Activated CD8-positive, alpha-beta memory T cell treated with anti-CD3 and anti-CD28 coated beads, Interleukin-2, amount 50 U/mL, for 1 hour (primary cell): ENCODE data around the gene OR5A2.
"Not testable (repeated sequence)": the region's sequence is repeated elsewhere in the genome, so short reads cannot be mapped to it uniquely, and the experiment has no call there.

ENCODE experiments used
- DNase-seq: peaks from one replicate; pipeline ENCODE4 v3.0.0-alpha.2; 2020; ENCODE audit errors: extremely low read depth

Gene OR5A2, protein sequence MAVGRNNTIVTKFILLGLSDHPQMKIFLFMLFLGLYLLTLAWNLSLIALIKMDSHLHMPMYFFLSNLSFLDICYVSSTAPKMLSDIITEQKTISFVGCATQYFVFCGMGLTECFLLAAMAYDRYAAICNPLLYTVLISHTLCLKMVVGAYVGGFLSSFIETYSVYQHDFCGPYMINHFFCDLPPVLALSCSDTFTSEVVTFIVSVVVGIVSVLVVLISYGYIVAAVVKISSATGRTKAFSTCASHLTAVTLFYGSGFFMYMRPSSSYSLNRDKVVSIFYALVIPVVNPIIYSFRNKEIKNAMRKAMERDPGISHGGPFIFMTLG

DNA sequence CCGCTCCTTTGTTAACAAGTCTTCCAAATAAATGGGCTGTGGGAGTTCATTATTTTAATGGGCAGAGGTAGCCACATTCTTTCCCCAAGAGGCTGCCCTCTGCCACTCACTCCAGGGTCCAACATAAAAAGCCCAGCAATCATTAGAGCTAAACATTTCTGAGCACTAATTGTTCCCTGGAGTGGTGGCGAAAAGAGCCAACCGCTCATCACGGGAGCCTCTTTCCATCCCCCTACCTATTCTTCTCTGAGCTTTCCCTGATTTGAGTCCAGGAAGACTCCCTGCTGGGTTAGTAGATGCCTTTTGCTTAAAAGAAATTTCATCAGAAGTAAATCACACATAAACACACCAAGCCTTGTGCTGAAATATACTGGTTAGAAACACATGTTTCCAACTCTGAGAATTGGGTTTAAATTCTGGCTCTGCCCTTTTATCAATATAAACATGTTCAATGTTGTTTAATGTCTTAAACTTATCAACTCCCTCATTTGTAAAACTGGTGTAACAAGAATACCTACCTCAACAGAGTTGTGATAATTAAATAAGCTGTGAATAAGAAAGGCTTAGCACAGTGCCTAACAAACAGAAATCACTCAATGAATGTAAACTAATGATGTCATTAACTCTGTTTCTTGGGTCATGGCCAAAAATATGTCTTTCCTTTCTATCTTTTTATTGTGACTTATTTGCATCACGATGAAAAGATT is at the start of gene OR5A2:
Gene OR5A2, minus strand, starts transcription at position 53 of the 707 bp plus-strand sequence. CDS start 3,460 bp downstream, outside the sequence.
- no peak for DNase-seq

DNA sequence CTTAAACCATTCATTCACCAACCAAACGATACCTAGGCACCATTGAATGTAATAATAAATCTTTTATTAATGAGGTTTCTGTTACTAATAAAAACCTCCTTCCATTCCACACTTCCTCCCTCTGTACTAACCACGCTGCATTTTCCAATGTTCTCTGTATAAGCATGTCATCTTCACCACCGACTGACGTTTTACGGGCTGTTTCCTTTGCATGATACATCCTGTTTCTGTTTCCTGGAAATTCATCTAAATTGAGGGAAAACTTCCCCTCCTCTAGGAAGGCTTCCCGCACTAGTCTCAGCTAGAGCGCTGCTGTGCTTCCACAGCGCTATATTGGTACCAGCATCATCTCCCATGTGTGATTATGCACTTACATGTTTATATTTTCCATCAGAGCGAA is 49.0 kb upstream of the OR5A2 start:
- DNase-seq, result no peak

DNA sequence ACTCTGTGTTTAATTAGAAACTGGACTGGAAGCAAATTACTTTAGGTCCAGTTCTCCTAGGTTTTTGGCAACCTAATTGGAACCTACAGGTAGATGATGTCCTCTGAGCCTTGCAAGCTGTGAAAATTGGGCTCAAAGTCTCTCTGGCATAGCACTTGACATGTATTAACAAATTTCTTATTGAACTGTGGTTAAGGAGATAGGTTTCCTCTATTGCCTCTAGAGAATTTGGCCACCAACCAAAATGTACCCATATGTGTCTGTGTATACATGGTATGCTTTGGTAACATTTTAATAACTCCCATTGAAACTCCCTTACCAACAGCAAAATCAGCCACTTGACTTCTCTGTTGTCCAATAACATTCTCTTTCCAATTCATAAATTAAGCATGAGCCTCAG is 46.8 kb upstream of the OR5A2 start, which contains the start of gene OR4D10:
Gene OR4D10, plus strand, starts transcription at position 301 of the 400 bp plus-strand sequence. CDS start 4,115 bp downstream, outside the sequence.
- DNase-seq, result no peak

DNA sequence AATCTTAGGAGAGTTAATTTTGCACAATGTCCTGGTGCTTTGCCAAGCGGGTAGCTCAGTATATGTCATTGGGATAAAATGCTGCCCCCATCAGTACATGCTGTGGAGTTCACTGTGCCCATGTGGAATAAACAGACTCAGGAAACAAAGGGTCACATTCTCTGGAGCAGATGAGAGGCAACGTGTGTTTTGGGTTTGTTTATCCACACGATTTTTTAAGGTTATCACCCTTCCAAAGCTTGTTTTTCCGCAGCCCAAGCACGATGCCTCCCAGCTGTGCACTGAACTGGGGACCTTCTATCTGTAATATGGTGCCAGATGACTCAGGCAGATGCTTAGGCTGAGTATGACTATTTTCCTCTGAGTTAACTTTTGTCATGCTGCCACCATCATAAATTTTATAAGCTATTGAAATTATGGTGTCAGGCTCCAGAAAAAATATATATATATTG is 37.0 kb upstream of the OR5A2 start:
- no peak for DNase-seq

DNA sequence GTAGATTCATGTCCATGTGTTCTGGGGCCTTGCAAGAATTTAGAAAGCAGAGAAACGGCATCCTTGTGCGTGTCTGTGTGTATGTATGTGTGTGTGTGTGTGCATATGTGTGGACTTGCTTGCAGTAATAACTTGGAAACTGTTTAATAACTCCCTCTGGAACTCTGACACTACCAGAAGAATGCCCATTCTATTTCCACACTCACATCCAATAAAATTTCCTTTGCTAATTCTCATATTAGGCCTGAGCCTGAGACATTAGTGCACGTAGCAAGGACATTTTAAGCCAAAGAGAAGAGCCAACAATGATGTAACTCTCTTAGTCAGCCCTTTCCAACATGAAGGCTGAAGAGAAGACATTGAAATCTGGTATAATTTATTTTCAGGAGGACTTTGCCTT is 33.7 kb upstream of the OR5A2 start:
- no peak for DNase-seq

DNA sequence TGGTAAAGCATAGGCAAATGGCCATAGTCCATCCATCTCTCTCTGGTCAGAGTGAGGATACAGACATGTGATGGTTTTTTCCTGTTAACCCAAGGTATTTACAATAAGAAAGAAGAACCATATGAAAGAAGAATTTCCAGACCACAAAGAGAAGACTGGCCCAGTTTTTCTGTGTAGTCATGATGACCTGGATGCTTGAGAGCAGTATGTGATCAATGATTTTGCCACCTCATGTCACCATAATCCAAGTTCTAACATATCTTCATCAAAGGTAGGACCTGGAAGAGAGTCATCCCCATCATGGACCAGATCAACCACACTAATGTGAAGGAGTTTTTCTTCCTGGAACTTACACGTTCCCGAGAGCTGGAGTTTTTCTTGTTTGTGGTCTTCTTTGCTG is 30.4 kb upstream of the OR5A2 start, which contains the start of gene OR4D6:
Gene OR4D6, plus strand, starts transcription at position 301 of the 400 bp plus-strand sequence. Its CDS starts 0 bp downstream, at position 301.
- no peak for DNase-seq

DNA sequence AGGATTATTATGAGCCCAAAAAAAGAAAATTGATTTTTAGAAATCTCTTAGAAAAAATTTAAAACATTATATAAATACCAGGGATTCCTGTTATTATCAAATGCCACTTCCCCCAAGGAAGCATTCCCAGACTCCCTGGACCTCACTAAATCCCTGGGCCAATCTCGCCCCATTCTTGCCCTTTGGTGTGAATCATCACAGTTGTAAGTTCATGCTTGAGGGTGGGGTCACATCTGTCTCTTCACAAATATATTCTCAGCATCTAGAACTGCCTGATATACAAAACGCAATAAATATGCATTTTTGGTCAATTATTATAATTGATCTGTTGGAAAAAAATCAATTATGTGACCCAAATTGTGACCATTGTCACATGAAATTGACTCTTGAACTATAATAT is 22.3 kb upstream of the OR5A2 start:
- DNase-seq, result no peak

DNA sequence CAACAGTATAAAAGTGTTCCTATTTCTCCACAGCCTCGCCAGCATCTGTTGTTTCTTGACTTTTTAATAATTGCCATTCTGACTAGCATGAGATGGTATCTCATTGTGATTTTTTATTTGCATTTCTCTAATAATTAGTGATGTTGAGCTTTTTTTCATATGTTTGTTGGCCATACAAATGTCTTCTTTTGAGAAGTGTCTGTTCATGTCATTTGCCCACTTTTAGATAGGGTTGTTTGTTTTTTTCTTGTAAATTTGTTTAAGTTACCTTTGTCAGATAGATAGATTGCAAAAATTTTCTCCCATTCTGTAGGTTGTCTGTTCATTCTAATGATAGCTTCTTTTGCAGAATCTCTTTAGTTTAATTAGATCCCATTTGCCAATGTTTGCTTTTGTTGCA is 19.4 kb upstream of the OR5A2 start:
- DNase-seq, result not testable (repeated sequence)

DNA sequence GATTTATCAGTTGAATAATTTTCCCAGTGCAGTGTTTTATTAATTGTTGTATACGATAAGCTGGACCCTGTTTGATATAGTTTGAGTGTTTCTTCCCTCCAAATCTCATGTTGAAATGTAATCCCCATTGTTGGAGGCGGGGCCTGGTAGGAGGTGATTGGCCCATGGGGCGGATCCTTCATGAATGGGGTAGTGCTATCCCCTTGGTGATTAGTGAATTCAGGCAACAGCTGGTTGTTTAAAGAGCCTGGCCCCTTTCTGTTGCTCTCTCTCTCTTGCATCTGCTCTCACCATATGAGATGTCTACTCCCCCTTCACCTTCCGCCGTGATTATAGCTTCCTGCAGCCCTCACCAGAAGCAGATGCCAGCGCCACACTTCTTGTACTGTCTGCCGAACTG is 11.6 kb upstream of the OR5A2 start:
- DNase-seq, result no peak

DNA sequence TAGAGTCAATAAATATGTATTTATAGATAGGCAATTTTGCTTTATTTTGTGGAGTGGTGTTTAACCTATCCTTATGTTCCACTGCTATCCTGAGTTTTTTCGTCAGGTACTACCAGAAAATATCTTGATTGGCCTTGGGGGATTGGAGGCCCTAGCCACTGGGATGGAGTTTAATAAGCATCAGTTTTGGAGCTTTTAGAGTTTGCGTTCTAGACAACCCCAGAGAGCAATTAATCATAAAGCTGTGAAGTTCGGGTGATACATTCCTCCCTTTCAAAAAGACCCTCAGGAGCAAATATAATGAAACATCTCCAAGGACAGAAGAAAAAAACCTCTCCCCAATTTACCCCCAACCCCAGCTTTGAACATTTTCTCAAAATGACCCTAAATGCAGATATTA is 10.0 kb upstream of the OR5A2 start, which contains the start of gene OR5A1:
Gene OR5A1, plus strand, starts transcription at position 301 of the 400 bp plus-strand sequence. CDS start 6,700 bp downstream, outside the sequence.
- no peak for DNase-seq

DNA sequence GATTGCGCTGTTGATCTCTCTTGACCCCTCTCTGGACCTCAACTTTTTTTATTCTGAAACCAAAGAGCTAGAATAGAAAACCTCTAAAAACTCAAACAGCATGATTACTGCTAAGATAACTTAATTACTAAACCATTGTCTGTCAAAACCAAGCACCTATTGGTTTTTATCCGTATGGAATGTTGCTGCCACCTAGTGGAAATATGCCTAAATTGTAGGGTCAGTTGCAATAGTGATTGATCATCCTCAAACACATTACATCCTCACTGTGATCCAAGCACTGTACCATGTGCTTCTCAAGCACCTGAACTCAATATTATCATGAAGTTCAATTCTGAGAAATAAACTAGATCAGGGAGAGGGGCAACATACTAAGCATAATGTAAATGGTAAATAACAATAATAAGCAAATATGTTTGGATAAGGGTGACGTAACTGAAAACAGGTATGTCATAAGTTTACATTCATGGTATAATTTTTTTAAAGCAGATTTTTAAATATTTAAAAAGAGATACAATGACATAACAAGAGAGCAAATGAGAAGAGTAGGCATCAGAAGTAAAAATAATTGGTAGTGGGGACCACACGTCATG is 3.8 kb upstream of the OR5A2 start:
- peak; percentile 2 for DNase-seq

DNA sequence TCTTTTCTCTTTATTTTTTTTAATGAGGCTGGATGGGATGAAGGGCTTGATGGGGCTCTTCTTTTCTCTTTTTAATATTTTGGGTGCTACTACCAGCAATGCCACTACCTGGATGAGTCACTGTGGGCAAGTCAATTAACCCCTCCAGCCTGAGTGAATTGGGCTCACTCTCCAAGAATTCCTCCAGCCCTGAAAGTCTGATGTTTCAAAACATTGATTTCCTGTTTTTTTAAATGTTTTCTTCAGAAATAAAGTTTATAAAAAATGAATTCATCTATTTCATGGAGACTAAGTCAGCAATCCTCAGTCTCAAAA is 812 bp upstream of the OR5A2 start:
- DNase-seq, result no peak

DNA sequence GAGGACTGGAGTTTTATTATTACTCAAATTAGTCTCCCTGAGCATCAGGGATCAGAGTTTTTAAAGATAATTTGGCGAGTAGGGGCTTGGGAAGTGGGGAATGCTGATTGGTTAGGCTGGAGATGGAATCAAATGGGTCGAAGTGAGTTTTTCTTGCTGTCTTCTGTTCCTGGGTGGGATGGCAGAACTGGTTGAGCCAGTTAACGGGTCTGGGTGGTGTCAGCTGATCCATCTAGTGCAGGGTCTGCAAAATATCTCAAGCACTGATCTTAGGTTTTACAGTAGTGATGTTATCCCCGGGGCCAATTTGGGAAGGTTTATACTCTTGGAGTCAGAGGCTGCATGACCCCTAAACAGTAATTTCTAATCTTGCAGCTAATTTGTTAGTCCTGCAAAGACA is 1.1 kb downstream of the OR5A2 start:
- no peak for DNase-seq

DNA sequence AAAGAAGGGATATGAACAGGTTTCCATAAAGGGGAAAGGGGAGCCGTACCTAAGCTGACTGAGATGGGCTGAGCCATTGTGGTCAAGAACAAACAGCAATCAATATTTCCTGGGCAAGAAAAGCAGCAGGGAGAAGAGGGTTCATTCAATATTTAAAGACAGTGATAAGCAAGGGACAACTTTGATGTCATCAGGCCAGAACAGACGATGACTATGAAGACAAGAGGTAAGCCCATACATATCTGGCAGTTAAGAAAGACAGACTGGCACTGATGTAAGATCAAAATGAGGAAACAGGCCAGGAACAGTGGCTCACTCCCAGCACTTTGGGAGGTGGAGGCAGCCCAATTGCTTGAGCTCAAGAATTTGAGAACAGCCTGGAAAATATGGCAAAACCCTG is 2.4 kb downstream of the OR5A2 start:
- DNase-seq, result no peak

DNA sequence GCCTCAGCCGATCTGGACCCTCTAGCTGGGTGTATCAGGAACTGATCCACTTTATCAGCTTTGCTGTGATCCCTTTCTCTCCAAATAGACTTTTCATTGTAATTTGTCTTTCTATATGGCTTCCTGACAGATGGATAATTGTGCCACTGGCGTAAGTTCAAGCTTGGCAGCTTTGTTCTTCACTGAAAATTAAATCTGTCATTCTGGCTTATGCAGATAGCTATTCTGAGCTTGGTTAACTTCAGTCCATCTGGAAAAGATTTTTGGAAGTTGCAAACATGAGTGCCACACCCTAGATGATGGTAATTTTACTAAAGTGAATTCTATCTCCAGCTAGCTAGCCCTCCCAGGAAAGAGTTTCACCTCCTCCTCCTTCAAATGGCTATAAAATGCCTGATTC is 8.1 kb downstream of the OR5A2 start:
- no peak for DNase-seq

DNA sequence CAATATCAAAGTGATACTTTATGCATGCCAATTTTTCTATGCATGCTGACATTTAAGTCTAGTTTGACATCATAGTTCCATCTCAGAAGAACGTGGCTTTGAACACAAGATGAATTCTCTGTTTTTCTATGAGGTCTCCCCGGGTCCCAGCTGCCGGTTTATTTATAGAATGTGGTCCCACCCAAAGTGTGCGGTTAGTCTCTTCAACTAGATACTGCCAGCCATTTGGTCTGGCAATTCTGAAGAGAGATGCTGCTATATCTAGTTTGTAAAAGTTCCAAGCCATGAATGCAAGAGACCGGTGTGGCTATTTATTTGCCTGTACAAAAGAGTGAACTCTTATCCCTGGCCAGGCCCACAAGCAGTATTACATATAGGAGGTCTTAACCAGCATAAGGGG is 9.2 kb downstream of the OR5A2 start:
- DNase-seq, result no peak

DNA sequence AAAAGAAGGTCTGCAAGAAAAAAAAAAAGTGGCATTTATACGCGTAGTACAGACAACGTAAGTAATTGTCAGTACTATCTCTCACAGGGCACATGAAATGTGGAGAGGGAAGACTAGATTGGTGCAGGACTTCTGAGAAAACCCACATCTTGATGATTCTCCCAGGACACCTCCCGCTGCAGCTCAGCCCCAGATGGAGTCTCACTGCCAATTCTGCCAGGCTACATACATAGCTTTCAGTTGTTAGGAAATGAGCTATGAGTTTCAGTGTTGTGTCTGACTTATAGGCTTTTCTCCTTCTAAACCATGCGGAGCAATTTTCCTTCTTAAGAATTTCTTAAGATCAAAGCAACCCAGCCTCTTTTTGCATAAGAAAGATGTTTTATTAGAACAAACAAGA is 9.6 kb downstream of the OR5A2 start:
- no peak for DNase-seq

DNA sequence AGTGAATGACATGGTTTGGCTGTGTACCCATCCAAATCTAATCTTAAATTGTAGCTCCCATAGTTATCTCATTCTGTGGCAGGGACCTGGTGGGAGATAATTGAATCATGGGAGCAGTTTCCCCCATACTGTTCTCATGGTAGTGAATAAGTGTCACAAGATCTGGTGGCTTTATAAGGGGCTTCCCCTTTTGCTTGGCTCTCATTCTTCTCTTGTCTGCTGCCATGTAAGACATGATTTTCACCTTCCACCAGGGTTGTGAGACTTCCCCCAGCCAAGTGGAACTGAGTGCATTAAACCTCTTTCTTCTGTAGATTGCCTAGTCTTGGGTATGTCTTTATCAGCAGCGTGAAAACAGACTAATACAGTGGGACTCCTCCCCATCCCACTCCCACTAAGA is 11.1 kb downstream of the OR5A2 start:
- DNase-seq, result no peak

DNA sequence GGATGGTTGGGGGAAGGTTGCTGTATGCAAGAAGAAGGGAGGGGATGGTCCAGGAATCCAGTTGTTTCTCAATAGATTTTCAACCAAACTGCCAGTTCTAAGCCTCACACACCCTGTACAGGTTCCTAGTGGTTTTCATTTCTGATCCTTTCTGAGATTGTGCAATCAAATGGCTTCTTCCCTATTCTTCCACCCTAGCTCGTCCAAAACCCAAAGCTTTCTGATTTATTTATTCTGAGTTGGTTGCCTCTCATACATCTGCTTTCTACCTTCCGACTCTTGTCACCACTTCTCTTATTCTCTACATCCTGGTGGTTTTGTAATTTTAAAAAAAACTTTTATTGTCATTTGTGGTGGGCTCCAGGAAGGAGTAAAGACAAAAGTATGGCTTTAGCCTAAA is 12.6 kb downstream of the OR5A2 start:
- DNase-seq, result no peak

DNA sequence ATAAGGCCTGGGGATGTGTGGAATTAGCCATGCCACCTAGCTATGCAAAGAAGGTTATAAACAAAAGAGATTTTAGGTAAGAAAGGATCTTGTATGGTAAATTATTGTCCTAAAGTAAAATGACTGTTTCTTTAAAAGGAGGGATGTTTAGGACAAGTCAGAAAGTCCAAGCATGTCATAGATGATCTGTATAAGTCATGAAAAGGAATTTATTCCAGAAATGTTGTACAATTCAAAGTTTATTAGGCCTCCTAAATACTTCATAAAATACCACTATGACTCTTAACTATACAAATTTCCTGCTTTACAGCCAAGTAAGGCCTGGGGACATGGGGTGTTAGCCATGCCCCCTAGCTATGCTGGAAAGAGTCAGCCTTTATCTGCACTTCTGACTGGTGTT is 22.7 kb downstream of the OR5A2 start:
- DNase-seq, result no peak

DNA sequence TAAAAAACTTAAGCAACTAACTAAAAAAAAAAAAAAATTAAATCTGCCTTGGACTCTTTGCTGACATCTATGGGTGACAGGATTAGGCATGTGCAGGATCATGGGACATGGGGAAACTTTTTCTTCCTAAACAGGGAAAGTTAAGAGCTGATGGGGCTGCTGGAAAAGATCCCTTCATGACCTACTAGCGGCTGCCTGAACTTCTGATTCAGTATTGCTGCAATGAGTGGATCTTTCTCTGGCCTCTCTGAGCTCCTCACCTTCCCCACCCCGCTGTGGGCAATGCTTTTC is 25.0 kb downstream of the OR5A2 start:
- DNase-seq, result no peak

DNA sequence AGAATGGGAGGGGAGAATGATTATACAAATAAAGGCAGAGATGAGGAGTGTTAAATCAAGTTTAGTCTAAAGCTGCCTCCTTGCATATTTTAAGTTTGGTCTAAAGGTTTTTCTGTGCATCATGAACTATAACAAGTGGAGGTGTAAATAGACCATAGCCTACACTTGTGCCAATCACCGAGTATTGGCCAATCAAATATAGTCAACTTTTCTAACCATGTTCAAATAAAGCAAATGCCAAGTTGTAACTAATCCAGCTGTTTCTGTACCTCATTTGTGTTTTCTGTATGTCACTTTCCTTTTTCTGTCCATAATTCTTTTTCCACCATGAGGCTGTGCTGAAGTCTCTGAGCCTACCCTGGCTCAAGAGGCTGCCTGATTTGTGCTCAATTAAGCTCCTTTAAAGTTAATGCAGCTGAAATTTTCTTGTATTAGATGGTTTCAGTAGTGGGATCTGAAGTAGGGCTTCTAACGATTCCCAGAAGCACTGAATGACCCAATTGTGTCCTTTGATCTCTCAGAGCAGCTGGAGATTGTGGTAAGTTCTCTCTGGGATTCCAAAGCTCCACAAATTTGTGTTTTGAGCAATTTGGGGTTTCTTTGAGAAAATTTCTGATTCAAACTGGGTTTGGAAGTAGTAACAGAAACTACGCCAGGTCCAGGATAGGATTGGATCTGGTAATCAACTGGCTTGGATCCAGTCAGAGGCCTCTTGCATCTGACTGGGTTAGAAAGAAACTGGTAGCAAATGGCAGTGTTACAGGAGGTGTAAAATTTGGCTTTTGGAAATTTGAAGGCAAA is 25.6 kb downstream of the OR5A2 start:
- DNase-seq, result no peak
